GM12801 (cell line): ENCODE measurements around the gene PCSK7.

Experiments
- TF ChIP-seq, protein P1 (sequence below): IDR thresholded peaks from one replicate; pipeline ENCODE4 v1.5.1; 2011; ENCODE audit warnings: control low read depth; ENCODE audit not compliant: insufficient read length; ENCODE audit errors: extremely low read depth

PCSK7 gene

DNA sequence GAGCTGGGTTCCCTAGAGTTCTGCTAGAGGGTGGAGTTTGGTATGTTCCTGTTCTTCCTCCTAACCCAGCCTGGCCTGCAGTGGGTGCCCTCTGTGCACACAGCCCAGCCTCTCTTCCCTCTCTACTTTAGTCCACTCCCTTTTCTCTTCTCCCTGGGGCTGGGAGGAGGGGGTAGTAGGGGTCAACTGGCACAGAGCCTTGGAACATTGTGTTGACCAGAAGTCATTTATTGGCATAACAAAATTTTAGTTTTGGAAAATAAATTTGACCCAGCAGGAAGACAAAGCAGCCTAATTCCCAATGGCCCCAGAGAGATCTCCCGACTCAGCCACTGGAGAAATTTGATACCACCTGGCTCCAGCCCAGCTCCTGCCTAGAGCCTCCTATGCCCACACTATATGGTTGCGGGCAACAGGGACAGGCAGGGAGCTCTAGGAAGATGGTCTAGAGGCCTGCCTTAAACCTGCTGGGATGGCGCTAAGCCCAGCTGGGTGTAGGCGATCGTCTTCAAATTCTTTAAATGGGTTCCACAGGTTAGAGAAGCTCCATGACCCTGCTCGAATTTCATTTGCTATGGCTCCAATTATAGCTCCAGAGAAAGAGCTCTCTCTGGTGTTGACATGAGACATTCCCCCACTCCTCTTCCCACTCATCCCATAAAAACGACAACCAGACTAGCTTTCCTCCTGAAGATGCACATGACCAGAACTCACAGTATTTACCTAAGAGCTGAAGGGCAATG lies 9.9 kb downstream of the PCSK7 start:
- TF ChIP-seq, protein P1, sequence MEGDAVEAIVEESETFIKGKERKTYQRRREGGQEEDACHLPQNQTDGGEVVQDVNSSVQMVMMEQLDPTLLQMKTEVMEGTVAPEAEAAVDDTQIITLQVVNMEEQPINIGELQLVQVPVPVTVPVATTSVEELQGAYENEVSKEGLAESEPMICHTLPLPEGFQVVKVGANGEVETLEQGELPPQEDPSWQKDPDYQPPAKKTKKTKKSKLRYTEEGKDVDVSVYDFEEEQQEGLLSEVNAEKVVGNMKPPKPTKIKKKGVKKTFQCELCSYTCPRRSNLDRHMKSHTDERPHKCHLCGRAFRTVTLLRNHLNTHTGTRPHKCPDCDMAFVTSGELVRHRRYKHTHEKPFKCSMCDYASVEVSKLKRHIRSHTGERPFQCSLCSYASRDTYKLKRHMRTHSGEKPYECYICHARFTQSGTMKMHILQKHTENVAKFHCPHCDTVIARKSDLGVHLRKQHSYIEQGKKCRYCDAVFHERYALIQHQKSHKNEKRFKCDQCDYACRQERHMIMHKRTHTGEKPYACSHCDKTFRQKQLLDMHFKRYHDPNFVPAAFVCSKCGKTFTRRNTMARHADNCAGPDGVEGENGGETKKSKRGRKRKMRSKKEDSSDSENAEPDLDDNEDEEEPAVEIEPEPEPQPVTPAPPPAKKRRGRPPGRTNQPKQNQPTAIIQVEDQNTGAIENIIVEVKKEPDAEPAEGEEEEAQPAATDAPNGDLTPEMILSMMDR: no peak

GRCh38 chr11:117220999-117221774 lies 10.7 kb downstream of the PCSK7 start:
- TF ChIP-seq, protein P1: no peak

- TF ChIP-seq, protein P1: no peak
Measured at GRCh38 chr11:117220568-117220967, 11.3 kb downstream of the PCSK7 start.

DNA sequence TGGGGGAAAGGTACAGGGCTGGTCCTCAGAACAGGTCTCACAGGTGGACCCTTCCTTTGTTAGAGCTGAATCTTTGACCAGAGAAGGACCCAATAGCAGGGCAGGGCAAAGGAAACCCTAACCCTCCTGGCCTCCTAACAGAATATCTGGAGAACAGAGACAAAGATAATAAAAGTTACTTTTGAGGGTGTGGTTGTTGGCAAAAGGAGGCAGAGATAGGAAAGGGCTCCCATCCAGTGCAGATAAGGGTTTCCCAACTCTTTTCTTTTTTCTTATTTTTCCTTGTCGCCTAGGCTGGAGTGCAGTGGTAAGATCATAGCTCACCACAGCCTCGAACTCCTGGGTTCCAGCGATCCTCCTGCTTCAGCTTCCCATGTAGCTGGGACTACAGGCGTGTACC lies 11.9 kb downstream of the PCSK7 start:
- TF ChIP-seq, protein P1: no peak

- TF ChIP-seq, protein P1: no peak
Measured at GRCh38 chr11:117219455-117219854, 12.4 kb downstream of the PCSK7 start.

DNA sequence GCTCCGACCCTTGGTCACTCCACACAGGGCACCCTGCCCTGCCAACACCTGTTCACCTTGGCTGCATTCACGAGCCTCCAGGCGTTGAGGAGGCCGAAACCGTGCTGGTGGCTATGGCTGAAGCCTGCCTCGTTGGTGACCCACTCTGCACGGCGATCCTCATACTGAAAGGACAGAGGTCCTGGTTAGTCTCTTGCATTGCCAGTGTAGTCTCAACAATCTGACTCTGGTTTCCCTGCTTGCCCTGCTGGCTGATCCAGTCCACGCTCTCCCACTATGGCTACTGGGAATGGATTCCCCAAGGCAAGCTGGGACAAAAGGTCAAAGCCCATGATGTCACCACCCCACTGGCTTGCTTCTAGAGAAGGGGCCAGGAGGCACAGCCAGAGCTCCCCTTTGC lies 12.9 kb downstream of the PCSK7 start:
- TF ChIP-seq, protein P1: no peak

GRCh38 chr11:117218133-117218915 lies 13.5 kb downstream of the PCSK7 start:
- TF ChIP-seq, protein P1: no peak
